ENCODE measurements around the gene CACNG8.

The CACNG8 gene

DNA sequence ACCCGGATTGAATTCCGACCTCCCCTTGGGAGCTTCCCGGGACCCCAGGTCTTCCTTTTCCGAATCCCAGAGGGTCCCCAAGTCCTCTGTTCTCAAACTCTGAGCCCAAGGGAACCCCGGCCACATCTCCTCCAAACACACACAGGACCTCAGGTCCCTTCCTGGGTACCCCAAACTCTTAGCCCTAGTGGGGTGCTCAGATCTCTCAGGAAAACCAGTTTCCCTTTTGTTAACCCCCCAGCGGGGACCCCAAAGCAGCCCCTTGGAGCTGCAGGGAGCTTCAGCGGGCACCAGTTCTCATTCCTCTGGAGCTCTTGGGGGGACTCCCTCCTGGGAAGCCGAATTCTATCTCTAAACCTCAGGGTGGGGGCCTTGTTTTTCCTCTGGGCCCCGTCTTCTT, 29.5 kb downstream of the CACNG8 start:
- no peak for DNase-seq (ENCODE audit: low read depth in 2 of 2)

DNA sequence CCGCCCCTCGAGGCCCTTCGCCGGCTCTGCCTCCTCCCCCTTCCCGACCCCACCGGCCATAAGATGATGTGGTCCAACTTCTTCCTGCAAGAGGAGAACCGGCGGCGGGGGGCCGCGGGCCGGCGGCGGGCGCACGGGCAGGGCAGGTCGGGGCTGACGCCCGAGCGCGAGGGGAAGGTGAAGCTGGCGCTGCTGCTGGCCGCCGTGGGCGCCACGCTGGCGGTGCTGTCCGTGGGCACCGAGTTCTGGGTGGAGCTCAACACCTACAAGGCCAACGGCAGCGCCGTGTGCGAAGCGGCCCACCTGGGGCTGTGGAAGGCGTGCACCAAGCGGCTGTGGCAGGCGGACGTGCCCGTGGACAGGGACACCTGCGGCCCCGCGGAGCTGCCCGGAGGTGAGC, 30.1 kb downstream of the CACNG8 start:
- no peak for DNase-seq (ENCODE audit: low read depth in 2 of 2)

DNA sequence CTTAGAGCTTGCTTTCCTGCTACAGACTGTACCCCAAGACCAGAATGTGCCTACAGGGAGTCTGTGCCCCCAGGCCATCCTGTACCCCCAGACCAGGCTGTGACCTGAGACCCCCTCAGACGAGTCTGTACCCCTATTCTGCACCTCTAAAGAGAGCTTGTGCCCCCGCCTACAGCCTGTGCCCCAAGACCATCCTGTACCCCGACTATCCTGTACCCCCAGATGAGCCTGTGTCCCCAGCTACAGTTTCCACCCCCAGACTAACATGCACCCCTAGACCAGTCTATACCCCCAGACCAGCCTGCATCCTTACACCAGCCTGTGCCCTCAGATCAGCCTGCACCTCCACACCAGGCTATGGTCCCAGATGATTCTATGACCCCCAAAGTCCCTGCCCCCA, 30.7 kb downstream of the CACNG8 start:
- DNase-seq (ENCODE audit: low read depth in 2 of 2): no peak

DNA sequence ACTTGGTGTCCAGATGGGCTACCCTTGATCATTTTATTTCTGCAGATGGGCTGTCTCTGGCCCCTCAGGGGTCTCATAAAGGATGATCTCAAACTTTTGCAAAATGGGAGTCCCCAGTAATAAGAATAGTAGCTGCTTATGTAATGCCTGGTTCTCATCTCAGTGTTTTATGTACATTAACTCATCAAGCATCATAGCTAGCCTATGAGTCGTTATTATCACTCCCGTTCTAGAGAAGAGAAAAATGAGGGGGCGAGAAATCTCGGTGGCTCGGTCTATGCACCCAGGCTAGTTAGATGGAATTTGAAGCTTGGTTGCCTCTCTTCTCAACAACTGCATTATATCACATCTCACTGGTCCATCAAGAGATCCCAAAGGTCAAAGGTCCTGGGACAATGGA, 32.1 kb downstream of the CACNG8 start:
- DNase-seq (ENCODE audit: low read depth in 2 of 2): no peak

DNA sequence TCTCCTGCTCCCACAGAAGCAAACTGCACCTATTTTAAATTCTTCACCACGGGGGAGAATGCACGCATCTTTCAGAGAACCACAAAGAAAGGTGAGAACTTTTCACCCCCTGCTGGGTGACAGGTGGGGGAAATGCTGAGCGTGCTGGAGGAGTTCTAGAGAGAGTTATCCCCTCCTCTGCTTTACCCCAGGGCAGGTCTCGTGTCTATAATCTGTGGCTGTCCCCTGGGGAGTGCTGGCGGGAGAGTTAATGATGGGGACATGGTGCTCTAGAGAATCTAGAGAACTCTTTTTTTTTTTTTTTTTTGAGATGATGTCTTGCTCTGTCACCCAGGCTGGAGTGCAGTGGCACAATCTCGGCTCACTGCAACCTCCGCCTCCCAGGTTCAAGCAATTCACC, 35.5 kb downstream of the CACNG8 start:
- DNase-seq (ENCODE audit: low read depth in 2 of 2): no peak

DNA sequence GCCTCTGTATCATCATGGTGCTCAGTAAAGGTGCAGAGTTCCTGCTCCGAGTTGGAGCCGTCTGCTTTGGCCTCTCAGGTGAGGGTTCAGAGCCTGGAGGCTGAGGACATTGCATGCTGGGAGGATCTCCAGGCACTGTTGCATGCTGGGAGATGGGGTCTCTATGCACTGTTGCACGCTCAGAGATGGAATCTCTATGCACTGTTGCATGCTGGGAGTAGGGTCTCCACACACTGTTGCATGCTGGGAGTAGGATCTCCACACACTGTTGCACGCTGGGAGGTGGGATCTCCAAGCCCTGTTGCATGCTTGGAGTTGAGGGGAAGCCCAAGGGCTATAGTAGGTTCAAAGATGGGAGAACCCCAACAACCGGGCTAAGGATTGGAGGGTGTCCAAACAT, 37.0 kb downstream of the CACNG8 start:
- DNase-seq (ENCODE audit: low read depth in 2 of 2): no peak

DNA sequence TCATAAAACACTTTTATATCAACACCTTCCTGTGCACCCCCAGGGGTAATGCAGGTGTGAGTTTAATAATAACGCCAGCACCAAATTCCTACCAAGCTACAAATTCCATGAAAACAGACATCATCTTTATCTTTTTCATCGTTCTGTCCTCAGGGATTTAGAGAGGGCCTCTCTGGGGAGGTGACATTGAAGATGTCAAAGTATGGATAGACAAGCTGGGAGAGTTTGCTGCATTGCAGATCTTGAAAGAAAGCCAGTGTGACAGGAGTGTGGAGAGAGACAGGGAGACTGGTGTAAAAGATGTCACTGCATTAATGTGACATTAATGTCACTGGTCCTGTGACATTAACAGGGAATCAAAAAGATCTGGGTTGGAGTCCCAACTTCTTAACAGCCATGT, 38.8 kb downstream of the CACNG8 start:
- DNase-seq (ENCODE audit: low read depth in 2 of 2): no peak

DNA sequence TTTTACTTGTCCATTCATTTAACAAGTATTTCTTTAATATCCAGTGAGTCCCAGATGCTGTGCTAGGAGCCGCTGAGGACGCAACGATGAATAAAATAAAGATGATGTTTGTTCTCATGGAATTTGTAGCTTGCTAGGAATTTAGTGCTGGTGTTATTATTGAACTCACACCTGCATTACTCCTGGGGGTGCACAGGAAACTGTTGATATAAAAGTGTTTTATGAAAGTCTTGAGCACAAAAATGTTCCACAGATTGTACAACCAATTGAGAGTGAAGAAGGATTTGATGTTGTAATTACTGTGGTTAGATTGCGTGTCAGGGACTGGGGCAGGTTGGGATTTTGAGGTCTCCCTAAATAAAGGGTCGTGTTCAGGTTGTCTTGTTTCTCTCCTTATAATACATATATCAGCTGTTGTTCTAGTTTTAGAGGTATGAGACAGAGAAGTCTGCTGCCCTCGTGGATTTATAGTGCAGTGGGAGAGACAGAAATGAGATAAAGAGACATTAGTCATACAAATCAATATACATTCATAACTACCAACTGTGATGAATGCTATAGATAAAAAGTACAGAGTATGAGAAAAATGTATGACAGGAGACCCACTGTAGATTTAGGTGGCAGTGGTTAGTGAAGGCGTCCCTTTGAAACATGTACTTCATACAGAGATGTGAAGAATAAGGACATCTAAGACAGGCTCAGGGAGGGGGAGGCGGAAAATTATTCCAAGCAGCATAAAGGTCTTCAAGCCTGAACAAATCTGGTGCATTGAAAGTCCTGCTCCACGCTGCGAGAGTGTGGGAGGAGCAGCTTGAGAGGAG, 40.0 kb downstream of the CACNG8 start:
- no peak for DNase-seq (ENCODE audit: low read depth in 2 of 2)

DNA sequence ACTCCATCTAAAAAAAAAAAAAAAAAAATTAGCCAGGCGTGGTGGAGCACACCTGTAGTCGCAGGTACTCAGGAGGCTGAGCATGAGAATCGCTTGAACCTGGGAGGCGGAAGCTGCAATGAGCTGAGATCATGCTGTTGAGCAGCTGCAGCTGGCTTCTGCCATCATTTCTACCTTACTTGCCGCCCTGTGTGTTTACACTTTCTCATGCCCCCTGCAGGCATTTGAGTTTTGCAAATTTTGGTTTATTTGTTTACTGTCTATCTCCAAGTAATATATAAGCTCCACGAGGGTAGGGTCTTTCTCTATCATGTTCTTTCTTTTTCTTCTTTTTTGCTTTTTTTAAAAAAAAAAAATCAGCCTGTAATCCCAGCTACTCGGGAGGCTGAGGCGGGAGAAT, 46.7 kb downstream of the CACNG8 start:
- DNase-seq (ENCODE audit: low read depth in 2 of 2): no peak

DNA sequence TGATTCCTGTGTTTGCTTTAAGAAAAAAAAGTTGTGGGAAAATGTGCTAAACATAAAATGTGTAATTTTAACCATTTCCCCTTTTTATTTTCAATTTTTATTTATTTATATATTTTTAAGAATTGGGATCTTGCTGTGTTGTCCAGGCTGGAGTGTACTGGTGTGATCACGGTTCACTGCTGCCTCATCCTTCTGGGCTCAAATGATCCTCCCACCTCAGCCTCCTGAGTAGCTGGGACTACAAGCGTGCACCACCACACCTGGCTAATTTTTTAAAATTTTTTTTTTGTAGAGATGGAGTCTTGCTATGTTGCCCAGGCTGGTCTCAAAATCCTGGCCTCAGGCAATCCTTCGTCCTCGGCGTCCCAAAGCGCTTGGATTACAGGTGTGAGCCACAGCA, 47.7 kb downstream of the CACNG8 start:
- DNase-seq (ENCODE audit: low read depth in 2 of 2): no peak

DNA sequence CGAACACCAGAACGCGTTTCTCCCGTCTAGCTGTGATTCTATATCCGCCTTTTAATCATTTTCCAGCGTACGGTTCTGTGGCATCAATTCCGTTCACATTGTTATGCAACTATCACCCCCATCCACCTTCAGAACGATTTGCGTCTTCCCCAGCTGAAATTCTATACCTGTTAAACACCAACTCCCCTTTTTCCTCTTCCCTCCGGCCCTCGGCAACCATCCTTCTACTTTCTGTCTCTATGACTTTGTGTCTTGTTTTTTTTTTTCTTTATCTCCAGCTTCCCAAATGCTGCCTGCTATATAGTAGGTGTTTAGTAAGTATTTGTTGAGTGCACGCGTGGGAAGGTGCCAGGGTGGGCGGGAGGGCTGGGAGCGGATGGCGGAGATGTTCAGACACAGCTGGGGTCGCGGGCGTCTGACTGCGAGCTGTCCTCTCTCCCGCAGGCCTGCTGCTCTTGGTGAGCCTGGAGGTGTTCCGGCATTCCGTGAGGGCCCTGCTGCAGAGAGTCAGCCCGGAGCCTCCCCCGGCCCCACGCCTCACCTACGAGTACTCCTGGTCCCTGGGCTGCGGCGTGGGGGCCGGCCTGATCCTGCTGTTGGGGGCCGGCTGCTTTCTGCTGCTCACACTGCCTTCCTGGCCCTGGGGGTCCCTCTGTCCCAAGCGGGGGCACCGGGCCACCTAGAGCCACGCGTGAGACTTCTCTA, 48.9 kb downstream of the CACNG8 start:
- no peak for DNase-seq (ENCODE audit: low read depth in 2 of 2)

DNA sequence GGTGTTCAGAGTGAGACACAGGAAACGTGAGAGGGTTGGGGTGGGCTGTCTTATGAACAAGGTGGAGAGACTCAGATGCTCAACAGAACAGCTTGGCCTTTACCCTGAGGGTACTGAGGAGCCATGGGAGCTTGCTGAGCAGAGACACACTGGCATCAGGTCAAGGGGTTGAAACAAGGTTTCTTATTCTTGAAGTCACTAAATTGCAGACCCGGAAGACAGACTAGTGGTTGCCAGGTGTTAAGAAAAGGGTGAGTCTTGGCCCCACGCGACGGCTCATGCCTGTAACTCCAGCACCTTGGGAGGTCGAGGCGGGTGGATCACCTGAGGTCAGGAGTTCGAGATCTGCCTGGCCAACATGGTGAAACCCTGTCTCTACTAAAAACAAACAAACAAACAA, 51.1 kb downstream of the CACNG8 start:
- no peak for DNase-seq (ENCODE audit: low read depth in 2 of 2)

DNA sequence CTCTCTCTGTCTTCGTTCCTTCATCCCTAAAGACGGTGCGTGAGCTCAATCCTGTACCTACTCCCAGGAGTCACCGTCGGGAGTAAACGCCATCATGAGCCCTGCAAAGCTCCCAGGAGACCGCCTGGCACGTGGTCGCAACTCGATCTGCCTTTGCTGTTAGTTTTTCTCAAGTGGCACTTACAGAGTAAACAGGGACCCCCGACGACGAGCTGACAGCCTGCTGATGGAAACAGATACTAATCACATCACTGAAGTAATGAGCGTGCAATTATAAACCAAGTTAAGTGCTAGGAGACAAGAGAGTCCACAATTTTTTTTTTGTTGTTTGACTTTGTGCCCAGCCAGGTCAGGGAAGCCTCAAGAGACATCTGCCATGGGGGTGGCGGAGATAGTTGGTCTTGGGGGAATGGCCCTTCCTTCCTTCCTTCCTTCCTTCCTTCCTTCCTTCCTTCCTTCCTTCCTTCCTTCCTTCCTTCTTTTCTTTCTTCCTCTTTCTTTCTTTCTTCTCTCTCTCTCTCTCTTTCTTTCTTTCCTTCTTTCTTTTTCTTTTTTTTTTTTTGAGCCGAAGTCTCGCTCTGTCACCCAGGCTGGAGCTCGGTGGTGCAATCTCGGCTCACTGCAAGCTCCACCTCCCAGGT, 52.3 kb downstream of the CACNG8 start:
- no peak for DNase-seq (ENCODE audit: low read depth in 2 of 2)

DNA sequence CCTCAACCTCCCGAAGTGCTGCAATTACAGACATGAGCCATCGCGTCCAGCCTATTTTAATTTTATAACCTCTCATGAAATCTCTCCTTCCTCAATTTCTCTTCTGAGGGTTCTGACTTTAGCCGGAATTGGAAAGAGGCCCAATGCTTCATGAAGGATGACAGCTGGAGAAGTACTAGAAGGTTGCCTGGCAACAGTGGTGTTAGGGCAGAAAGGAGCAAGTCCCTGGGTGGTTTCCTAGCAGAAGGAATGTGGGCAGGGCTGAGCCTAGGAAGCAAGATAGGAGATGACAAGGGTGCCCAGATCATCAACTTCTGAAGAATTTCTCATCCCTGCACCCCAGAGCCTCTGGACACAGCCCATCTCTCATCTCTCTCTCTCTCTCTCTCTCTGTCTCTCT, 54.5 kb downstream of the CACNG8 start:
- DNase-seq (ENCODE audit: low read depth in 2 of 2): no peak

DNA sequence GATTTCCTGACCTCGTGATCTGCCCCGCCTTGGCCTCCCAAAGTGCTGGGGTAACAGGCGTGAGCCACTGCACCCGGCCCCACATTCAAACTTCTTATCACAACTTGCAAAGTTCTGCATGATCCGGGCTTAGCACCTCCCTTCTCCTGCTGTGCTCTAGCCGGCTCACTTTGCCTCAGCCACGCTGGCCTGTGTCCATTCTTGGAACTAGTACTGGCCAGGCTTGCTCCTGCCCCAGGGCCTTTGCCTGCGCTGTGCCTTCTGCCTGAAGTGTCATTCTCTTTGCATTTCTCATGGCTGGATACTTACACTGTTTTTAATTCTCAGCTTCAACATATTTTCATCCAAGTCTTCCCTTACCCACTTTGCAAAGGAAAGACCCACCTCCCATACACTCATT, 58.6 kb downstream of the CACNG8 start:
- no peak for DNase-seq (ENCODE audit: low read depth in 2 of 2)

DNA sequence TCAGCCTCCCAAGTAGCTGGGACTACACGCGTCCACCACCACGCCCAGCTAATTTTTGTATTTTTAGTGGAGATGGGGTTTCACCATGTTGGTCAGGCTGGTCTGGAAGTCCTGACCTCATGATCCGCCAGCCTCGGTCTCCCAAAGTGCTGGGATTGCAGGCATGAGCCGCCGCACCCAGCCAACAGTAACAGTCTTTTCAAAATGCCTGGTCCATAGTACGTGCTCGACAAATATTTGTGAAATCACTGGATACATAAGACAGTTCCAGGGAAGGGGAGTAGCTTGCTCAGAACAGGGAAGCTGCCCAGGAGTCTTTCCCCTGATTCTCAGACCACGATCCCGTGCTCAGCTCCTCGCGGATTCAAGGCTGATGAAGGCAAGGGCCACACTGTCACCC, 59.2 kb downstream of the CACNG8 start:
- no peak for DNase-seq (ENCODE audit: low read depth in 2 of 2)

DNA sequence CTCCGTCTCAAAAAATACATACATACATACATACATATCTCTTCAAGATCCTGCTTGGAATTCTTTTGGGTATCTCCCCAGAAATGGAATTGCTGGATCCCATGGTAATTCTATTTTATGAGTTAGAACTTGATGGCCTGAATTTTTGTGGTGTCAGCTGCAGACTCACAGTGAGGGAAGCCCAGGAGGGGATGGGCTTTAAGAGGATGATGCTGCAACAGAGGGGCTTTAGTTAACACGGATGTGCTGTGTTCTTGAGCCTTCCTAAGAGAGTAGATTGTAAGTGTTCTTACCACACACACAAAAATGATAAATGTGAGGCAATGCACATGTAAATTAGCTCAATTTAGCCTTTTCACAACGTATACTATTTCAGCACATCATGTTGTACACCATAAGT, 60.5 kb downstream of the CACNG8 start:
- no peak for DNase-seq (ENCODE audit: low read depth in 2 of 2)

DNA sequence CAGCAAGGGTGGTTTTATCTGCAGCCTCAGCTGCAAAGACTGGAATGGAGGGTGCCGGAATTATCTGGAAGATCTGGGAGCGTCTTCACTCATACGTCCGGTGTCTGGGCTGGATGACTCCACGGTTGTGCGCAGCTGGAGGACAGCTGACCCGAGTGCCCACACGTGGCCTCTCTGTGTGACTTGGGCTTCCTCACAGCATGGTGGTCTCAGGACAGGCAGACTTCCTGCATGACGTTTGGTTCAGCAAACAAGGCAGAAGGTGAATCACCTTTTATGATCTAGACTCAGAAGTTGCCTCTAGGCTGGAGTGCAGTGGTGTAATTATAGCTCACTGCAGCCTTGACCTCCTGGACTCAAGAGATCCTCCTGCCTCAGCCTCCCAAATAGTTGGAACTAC, 61.9 kb downstream of the CACNG8 start:
- DNase-seq (ENCODE audit: low read depth in 2 of 2): no peak

DNA sequence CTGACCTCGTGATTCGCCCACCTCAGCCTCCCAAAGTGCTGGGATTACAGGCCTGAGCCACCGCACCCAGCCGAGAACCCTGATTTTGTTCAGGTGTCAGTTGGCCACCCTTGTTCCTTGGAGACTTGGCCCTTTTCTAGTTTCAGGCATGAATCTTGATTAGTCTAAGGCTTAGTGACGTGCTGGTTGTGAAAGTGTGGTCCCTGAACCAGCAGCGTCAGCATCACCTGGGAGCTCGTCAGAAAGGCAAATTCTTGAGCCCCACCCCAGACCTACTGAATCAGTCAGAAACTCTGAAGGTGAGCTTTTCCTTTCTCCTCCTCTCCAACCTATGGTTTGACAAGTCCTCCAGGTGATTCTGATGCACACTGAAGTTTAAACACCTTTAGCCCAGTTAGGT, 63.9 kb downstream of the CACNG8 start:
- DNase-seq (ENCODE audit: low read depth in 2 of 2): no peak

DNA sequence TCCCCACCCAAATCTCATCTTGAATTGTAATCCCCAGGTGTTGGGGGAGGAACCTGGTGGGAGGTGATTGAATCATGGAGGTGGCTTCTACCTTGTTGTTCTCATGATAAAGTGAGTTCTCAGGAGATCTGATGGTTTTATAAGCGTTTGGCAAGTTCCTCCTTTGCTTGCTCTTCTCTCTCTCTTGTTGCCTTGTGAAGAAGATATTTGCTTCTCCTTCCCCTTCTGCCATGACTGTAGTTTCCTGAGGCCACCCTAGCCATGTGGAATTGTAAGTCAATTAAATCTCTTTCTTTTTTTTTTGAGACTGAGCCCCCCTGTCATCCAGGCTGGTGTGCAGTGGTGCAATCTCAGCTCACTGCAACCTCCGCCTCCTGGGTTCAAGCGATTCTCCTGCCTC, 66.6 kb downstream of the CACNG8 start:
- DNase-seq (ENCODE audit: low read depth in 2 of 2): no peak

DNA sequence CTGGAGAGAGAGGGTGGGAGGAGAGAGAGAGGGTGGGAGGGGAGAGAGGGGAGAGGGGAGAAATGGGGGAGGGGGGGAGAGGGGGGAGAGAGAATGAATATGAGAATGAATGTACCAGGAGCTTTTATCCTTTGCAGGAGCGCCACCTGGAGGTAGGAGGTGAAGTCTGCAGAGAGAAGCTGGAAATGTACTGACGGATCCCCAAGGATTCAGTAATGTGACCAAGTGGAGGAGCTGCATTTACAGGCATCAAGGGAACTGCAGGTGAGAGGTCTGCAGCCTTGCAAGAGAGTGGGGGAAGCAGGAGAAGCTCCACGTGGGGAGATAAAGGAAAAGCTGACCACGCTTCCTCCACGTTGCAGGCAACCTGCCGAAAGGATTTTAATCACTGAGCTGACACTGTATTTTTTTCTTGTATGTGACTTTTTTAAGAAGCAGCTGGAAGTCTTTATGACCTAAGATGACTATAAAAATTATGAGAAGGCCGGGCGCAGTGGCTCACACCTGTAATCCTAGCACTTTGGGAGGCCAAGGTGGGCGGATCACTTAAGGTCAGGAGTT, 67.3 kb downstream of the CACNG8 start:
- DNase-seq (ENCODE audit: low read depth in 2 of 2): peak; percentile 23 to 44

DNA sequence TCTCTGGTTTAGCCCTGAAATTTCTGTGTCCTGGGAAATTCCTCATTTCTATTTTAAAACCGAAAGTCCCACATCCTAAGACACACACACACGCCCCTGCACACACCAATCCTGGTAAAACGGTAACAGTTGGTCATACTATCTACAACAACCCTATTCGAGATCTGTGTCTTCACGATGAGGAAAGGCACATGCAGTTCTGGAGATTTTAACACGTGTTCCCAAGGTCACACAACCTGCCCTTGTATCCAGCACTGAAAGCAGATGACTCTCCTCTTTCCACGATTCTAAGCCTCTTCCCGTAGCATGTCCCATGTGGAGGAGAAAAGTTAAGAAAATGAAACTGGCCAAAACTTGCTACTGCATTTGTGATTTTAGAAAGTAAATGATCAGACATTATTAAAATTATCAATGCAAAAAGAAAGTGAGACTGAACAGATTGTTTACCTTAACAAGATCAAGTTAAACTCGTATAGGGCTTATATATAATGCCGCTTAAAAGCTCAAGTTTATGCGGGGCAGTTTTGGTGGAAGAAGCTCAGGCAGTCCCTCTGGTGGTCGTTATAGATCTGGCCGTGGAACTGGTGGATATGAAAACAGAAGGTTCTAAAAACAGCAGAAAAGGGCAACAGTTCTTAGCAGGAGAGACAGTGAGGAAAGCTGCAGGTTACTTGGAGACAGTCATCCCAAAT, 68.3 kb downstream of the CACNG8 start:
- DNase-seq (ENCODE audit: low read depth in 2 of 2): no peak
